Suprapubic skin (tissue), 4 donors: ENCODE results near the gene RASA2. TPM values are rescaled to one million over a fixed set of nuclear protein-coding genes. Genes with fewer than 3 reads are reported as not detected.

Experiments
- DNase-seq, 2 donors: peaks; one replicate each; pipeline ENCODE4 v3.0.0-alpha.2; 2019; ENCODE audit warnings: low spot score in 2 of 2
- H3K27ac ChIP-seq: fragments of 200-600 bp; sonication (generic); one replicate; pipeline ENCODE4 v1.5.1; 2019
- H3K27me3 ChIP-seq: fragments of 200-600 bp; sonication (generic); one replicate; pipeline ENCODE4 v1.5.1; 2019
- H3K36me3 ChIP-seq: fragments of 200-600 bp; sonication (generic); one replicate; pipeline ENCODE4 v1.5.1; 2019
- H3K4me1 ChIP-seq: fragments of 200-600 bp; sonication (generic); one replicate; pipeline ENCODE4 v1.5.1; 2019
- H3K4me3 ChIP-seq: fragments of 200-600 bp; sonication (generic); one replicate; pipeline ENCODE4 v1.5.1; 2019; ENCODE audit warnings: mild to moderate bottlenecking
- H3K9me3 ChIP-seq: fragments of 200-600 bp; sonication (generic); one replicate; pipeline ENCODE4 v1.5.1; 2019
- CTCF ChIP-seq, 2 donors: fragments of 200-600 bp in 1 of 2; fragments of 450-650 bp in 1 of 2; sonication (generic) in 1 of 2; IDR thresholded peaks; one replicate each; pipeline ENCODE4 v1.5.1; 2016 to 2019; ENCODE audit warnings: antibody characterized with exemption in 2 of 2, mild to moderate bottlenecking in 1 of 2, moderate library complexity in 1 of 2
- EP300 ChIP-seq: sonication (generic); formaldehyde crosslinking; IDR thresholded peaks from one replicate; pipeline ENCODE4 v1.6.1; 2017; ENCODE audit warnings: antibody characterized with exemption
- POLR2A ChIP-seq, 2 donors: fragments of 450-650 bp; IDR thresholded peaks; one replicate each; pipeline ENCODE4 v1.6.1; 2017; ENCODE audit warnings: antibody characterized with exemption in 2 of 2, mild to moderate bottlenecking in 2 of 2, moderate library complexity in 2 of 2
- POLR2AphosphoS5 ChIP-seq, 3 donors: sonication (generic); formaldehyde crosslinking; IDR thresholded peaks; one replicate each; pipeline ENCODE4 v1.6.1; 2017; ENCODE audit warnings: antibody characterized with exemption in 3 of 3
- WGBS: methylation state at CpG from one replicate; pipeline ENCODE4 v1.1.5; 2018; 5-methylcytosine and 5-hydroxymethylcytosine counted together
- total RNA-seq, 4 donors: library from RNA; depleted of rRNA; stranded (reverse); fragments of >200 nt; gene quantifications; one replicate each; pipeline ENCODE4 v1.1.0, GENCODE V29; 2016

The RASA2 gene
- total RNA-seq, 4 donors from 2014 or later = 14.3 to 48.6 (median 24.0) TPM

- 42% methylated on average over 5 of the region's 5 CpGs for WGBS
- DNase-seq = peak; percentile 80 to 90
Observed at GRCh38 chr3:141644931-141645330, 158.1 kb downstream of the RASA2 start.

GRCh38 chr3:141646760-141647561 is 160.1 kb downstream of the RASA2 start:
- H3K36me3 ChIP-seq = no peaks in the 10 kb centered on the region
- peak in 1 of 2 donors; percentile 29 for DNase-seq
- H3K27ac ChIP-seq = no peak overlapping the region
- no peaks in the 10 kb centered on the region for H3K27me3 ChIP-seq
- no peak for TF ChIP-seq EP300
- TF ChIP-seq CTCF (IDR thresholded peaks at IDR 0.05) = no peak
- TF ChIP-seq POLR2AphosphoS5 (IDR thresholded peaks at IDR 0.05) = no peak
- no peak for TF ChIP-seq POLR2A (IDR thresholded peaks at IDR 0.05)
- no peak overlapping the region for H3K4me3 ChIP-seq
- H3K9me3 ChIP-seq = no peaks in the 10 kb centered on the region
- 79% methylated on average over 7 of the region's 8 CpGs for WGBS
- peaks cover 12% of the 10 kb centered on the region for H3K4me1 ChIP-seq

More at GRCh38 chr3:141644931-141645330, 158.1 kb downstream of the RASA2 start:
- Histone ChIP-seq H3K27me3 (no peaks in the 10 kb centered on the region), H3K27ac (no peak overlapping the region), H3K4me1 (peaks cover 12% of the 10 kb centered on the region), H3K4me3 (no peak overlapping the region), H3K9me3 (no peaks in the 10 kb centered on the region), H3K36me3 (no peaks in the 10 kb centered on the region)
- no peak for TF ChIP-seq EP300
- no peak for TF ChIP-seq POLR2AphosphoS5 (IDR thresholded peaks at IDR 0.05)
- no peak for TF ChIP-seq POLR2A (IDR thresholded peaks at IDR 0.05)
- peak; percentile 7 to 52 for TF ChIP-seq CTCF (IDR thresholded peaks at IDR 0.05)

GRCh38 chr3:141647562-141647915 is 160.7 kb downstream of the RASA2 start:
- WGBS = 26% methylated on average over 3 of the region's 3 CpGs

GRCh38 chr3:141648055-141648910 is 161.5 kb downstream of the RASA2 start:
- H3K4me1 ChIP-seq = peaks cover 12% of the 10 kb centered on the region
- no peak overlapping the region for H3K27ac ChIP-seq
- 78% methylated on average over 9 of the region's 9 CpGs for WGBS
- TF ChIP-seq POLR2A (IDR thresholded peaks at IDR 0.05) (no peak), CTCF (IDR thresholded peaks at IDR 0.05) (no peak), EP300 (no peak), POLR2AphosphoS5 (IDR thresholded peaks at IDR 0.05) (no peak)
- no peaks in the 10 kb centered on the region for H3K9me3 ChIP-seq
- H3K4me3 ChIP-seq = no peak overlapping the region
- H3K36me3 ChIP-seq = no peaks in the 10 kb centered on the region
- DNase-seq = no peak
- H3K27me3 ChIP-seq = no peaks in the 10 kb centered on the region

More at GRCh38 chr3:141647562-141647915, 160.7 kb downstream of the RASA2 start:
- no peak for TF ChIP-seq POLR2A (IDR thresholded peaks at IDR 0.05)
- no peak for TF ChIP-seq CTCF (IDR thresholded peaks at IDR 0.05)
- TF ChIP-seq EP300 = no peak
- no peak for TF ChIP-seq POLR2AphosphoS5 (IDR thresholded peaks at IDR 0.05)
- Histone ChIP-seq H3K27ac (no peak overlapping the region), H3K4me1 (peaks cover 12% of the 10 kb centered on the region), H3K36me3 (no peaks in the 10 kb centered on the region), H3K27me3 (no peaks in the 10 kb centered on the region), H3K9me3 (no peaks in the 10 kb centered on the region), H3K4me3 (no peak overlapping the region)
- no peak for DNase-seq

GRCh38 chr3:141649871-141650270 is 163.0 kb downstream of the RASA2 start:
- H3K4me1 ChIP-seq = peaks cover under 1% of the 10 kb centered on the region
- no peak overlapping the region for H3K4me3 ChIP-seq
- DNase-seq = no peak
- no peak overlapping the region for H3K27ac ChIP-seq
- H3K9me3 ChIP-seq = no peaks in the 10 kb centered on the region
- no peaks in the 10 kb centered on the region for H3K27me3 ChIP-seq
- TF ChIP-seq POLR2AphosphoS5 (IDR thresholded peaks at IDR 0.05) = no peak
- no peak for TF ChIP-seq POLR2A (IDR thresholded peaks at IDR 0.05)
- no peak for TF ChIP-seq EP300
- no peak for TF ChIP-seq CTCF (IDR thresholded peaks at IDR 0.05)
- no peaks in the 10 kb centered on the region for H3K36me3 ChIP-seq
- WGBS = 59% methylated on average over 3 of the region's 3 CpGs
